ENCODE data around the gene EIF3M. TPM values are rescaled to one million over a fixed set of nuclear protein-coding genes. Genes with fewer than 3 reads are reported as not detected.

The EIF3M gene
- total and polyA plus RNA-seq, 2 donors (not counting 3 experiments of a cell fraction or from before 2014, with no cell fraction given) = 229 to 243 TPM

DNA sequence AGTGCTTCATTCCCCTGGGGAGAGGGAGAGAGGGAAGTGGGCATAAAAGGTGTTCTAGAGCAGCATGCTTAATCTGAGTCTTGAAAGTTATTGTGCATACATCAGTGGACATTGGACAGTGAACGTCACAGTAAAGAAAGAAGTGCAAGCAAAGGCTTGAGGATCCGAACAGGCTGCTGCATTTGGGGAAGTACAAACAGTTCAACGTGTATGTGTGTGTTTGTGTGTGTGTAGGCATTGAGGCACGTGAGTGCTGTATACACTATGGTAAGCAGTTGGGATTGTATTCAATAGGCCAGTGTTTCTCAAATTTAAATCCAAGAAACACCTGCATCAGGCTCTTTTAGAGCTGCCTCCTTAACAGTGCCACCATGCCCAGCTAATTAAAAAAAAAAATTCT lies 10.4 kb upstream of the EIF3M start:
- Histone ChIP-seq H3K27ac (ENCODE audit: insufficient read depth, low read depth, low read length) (no peak overlapping the region), H3K79me2 (ENCODE audit: control insufficient read depth, insufficient read depth, low read length) (no peaks in the 10 kb centered on the region), H3K4me2 (ENCODE audit: insufficient read depth, low read length) (no peak overlapping the region), H3K9ac (replicated peaks; ENCODE audit: extremely low read depth, insufficient read depth, low read length) (no peak overlapping the region), H3K9me3 (replicated peaks; ENCODE audit: control insufficient read depth, insufficient read depth, low read length) (no peaks in the 10 kb centered on the region), H4K20me1 (replicated peaks; ENCODE audit: control insufficient read depth, extremely low read depth, insufficient read depth, low read length) (no peaks in the 10 kb centered on the region), H3K4me3 (replicated peaks in 1 of 3; ENCODE audit: insufficient read depth in 1 of 3, low read depth in 1 of 3, low read length in 3 of 3) (no peak overlapping the region), H3K9me1 (replicated peaks; ENCODE audit: control insufficient read depth, extremely low read depth, insufficient read depth, low read length) (no peaks in the 10 kb centered on the region), H3K36me3 (ENCODE audit: control insufficient read depth in 2 of 2, extremely low read depth in 1 of 2, insufficient read depth in 2 of 2, low read length in 2 of 2) (no peaks in the 10 kb centered on the region), H3K27me3 (ENCODE audit: control insufficient read depth in 2 of 2, insufficient read depth in 2 of 2, low read length in 2 of 2) (peaks cover 3 to 4% of the 10 kb centered on the region in 2 experiments), H2AFZ (ENCODE audit: low read depth, low read length) (no peak overlapping the region), H3K4me1 (ENCODE audit: control insufficient read depth, extremely low read depth, insufficient read depth, low read length) (no peaks in the 10 kb centered on the region)
- no peak for TF ChIP-seq GATA2 (IDR thresholded peaks at IDR 0.05; ENCODE audit: insufficient read depth, insufficient read length, low read depth, low read length)
- TF ChIP-seq, protein P1, sequence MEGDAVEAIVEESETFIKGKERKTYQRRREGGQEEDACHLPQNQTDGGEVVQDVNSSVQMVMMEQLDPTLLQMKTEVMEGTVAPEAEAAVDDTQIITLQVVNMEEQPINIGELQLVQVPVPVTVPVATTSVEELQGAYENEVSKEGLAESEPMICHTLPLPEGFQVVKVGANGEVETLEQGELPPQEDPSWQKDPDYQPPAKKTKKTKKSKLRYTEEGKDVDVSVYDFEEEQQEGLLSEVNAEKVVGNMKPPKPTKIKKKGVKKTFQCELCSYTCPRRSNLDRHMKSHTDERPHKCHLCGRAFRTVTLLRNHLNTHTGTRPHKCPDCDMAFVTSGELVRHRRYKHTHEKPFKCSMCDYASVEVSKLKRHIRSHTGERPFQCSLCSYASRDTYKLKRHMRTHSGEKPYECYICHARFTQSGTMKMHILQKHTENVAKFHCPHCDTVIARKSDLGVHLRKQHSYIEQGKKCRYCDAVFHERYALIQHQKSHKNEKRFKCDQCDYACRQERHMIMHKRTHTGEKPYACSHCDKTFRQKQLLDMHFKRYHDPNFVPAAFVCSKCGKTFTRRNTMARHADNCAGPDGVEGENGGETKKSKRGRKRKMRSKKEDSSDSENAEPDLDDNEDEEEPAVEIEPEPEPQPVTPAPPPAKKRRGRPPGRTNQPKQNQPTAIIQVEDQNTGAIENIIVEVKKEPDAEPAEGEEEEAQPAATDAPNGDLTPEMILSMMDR (IDR thresholded peaks at IDR 0.05; ENCODE audit: extremely low read depth in 1 of 2, insufficient read depth in 1 of 2, low read depth in 1 of 2, low read length in 2 of 2) = no peak
- no peak for TF ChIP-seq EZH2 (IDR thresholded peaks at IDR 0.05; ENCODE audit: borderline replicate concordance, low read depth, low read length, severe bottlenecking)
- TF ChIP-seq MYC (IDR thresholded peaks at IDR 0.05; ENCODE audit: low read depth, low read length) = no peak
- no peak for TF ChIP-seq POLR2A (IDR thresholded peaks at IDR 0.05; ENCODE audit: low read depth, low read length)
- TF ChIP-seq JUN (IDR thresholded peaks at IDR 0.05; ENCODE audit: borderline replicate concordance, insufficient read depth, insufficient read length, low read depth) = no peak
- TF ChIP-seq, protein P2, sequence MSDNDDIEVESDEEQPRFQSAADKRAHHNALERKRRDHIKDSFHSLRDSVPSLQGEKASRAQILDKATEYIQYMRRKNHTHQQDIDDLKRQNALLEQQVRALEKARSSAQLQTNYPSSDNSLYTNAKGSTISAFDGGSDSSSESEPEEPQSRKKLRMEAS (IDR thresholded peaks at IDR 0.05; ENCODE audit: insufficient read depth, insufficient read length) = no peak
- no peak for TF ChIP-seq POLR2AphosphoS5 (IDR thresholded peaks at IDR 0.05; ENCODE audit: insufficient read depth, low read depth, low read length)
- no peak for TF ChIP-seq FOS (IDR thresholded peaks at IDR 0.05; ENCODE audit: borderline replicate concordance, insufficient read depth, low read length)
- ChIA-PET POLR2A (no interaction called here), CTCF (no interaction called here)
- intact Hi-C loops (cut with micrococcal nuclease) (no loop called here), dilution Hi-C loops (cut with MboI; ENCODE audit: extremely low pct_ligation_motif_present, low sequenced_read_pairs) (no loop called here)
- FAIRE-seq = no peak
- DNase-seq (ENCODE audit: low read depth, low spot score) = no peak
- no TSS peak for BruUV-seq (replicated peaks)

Data from endothelial cell of umbilical vein (primary cell).